GM18907 (cell line): Measurements from ENCODE around the gene NUCB2.
"Not testable (repeated sequence)": the region's sequence is repeated elsewhere in the genome, so short reads cannot be mapped to it uniquely, and the experiment has no call there.

Experiments
- ATAC-seq: cut with Tn5 transposase; IDR thresholded peaks from one replicate; pipeline ENCODE4 v1.9.1; 2021; ENCODE audit warnings: mild to moderate bottlenecking, moderate library complexity; ENCODE audit not compliant: unreplicated experiment

NUCB2 gene

DNA sequence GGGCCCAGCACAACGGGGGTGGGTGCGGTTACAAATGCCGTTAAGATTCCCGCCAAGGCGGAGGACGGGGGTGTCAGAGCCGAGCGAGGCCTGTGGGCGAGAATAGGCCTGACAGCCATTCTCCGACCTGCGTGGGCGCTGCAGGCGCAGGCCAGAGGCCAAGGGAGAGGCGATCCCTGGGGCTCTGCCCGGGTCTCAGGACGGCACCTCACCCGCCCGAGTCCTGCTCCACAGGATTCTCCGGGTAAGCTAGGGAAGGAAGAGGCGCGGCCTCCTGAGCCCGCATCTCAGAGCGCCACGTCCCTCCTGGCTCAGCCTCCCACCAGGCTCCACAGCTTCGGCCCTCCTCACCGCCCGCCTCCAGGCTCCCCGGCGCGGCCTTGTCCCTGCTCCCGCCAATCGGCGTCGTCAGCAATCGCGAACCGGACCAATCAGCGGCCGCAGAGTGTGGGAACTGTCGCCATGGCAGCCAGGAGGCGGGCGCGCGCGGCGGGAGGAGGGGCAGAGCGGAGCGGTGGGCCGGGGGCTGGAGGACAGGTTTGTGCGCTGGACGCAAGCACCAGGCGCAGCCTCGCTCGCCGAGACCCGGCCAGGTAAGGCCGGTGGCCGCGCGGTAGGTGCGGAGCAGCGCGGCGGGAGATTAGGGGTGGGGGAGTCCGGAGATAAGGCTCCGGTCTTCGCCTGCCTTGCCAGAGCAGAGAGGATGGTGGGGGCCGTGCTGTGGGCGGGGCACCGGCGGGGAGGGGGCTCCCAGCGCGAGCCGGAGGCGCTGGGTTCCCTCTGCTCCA, at the start of gene NUCB2:
NUCB2 (plus strand) TSS at position 504 of the 788 bp plus-strand sequence. CDS start 18,585 bp downstream, outside the sequence.
- peak; percentile 99 for ATAC-seq

DNA sequence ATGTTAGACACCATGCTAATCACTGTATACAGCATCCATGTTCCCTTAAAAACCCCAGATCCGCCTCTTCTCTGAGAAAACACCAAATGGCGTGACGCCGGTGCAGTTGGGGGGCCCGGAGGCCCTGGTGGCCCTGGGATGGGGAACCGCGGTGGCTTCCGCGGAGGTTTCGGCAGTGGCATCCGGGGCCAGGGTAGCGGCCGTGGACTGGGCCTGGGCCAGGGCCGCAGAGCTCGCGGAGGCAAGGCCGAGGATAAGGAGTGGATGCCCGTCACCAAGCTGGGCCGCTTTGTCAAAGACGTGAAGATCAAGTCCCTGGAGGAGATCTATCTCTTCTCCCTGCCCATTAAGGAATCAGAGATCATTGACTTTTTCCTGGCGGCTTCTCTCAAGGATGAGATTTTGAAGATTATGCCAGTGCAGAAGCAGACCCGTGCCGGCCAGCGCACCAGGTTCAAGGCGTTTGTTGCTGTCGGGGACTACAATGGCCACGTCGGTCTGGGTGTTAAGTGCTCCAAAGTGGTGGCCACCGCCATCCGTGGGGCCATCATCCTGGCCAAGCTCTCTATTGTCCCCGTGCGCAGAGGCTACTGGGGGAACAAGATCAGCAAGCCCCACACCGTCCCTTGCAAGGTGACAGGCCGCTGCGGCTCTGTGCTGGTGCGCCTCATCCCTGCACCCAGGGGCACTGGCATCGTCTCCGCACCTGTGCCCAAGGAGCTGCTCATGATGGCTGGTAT, 48.2 kb upstream of the NUCB2 start:
- ATAC-seq: not testable (repeated sequence)

DNA sequence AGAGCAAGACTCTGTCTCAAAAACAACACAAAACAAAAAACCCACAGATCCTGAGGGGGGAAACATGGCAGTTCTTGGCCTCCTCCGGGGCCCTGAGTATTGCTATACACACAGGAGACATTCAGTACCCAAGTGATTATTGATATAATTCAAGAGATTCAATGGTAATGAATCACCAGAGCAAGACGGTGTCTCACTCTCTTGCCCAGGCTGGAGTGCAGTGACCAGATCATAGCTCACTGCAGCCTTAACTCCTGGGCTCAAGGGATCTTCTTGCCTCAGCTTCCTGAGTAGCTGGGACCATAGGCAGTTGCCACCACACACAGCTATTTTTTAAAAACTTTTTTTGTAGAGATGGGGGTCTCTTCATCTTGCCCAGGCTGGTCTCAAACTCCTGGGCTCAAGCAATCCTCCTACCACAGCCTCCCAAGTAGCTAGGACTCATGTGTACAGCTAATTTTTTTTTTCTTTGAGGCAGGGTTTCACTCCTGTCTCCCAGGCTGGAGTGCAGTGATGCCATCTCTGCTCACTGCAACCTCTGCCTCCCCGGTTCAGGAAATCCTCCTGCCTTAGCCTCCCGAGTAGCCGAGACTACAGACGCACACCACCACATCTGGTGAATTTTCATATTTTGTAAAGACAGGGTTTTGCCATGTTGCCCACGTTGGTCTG, 46.9 kb upstream of the NUCB2 start:
- no peak for ATAC-seq

DNA sequence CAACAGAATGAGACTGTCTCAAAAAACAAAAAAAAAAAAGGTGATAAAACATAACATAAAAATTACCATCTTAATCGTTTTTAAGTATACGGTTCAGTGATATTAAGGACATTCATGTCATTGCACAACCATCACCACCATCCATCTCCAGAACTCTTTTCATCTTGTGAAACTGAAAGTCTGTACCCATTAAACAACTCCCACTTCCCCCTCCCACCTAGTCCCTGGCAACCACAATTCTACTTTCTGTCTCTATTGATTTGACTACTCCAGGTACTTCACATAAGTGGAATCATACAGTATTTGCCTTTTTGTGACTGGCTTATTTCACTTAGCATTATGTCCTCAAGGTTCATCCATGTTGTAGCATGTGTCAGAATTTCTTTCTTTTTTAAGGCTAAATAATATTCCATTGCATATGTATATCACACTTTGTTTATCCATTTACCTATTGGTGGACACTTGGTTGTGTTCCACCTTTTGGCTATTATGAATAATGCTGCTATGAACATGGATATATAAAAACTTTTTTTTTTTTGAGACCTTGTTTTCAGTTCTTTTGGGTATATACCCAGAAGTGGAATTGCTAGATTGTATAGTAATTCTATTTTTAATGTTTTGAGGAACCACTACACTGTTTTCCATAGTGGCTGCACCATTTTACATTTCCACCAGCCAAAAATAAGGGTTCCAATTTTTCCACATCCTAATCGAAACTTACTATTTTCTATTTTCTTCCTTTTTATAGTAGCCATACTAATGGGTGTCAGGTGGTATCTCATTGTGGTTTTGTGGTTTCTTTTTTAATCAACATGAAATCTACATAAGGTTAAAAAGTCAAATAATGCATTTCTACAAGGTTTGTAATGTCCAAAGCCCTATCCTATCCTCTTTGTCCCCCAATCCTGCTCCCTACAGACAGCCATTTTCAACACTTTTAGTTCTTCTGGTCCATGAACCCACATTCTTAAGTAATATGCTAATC, 45.4 kb upstream of the NUCB2 start:
- ATAC-seq: peak; percentile 92

DNA sequence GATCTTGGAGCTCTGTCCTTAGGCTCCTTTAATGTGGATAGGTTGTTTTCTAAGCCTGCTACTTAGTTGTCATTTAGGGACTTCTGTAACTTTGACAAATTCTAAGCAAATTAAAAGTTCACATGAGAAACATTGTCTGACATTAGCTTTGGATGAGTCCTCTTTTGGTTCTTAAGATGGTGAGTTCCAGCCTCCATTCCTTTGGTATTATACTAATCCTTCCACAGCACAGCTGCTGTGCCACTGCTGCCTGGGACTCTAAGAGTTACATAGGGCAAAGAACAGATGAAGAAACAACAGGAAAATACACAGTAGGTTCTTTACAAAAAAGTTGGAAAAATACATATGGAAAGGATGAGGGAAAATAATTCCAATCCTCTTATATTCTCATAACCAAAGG, 43.4 kb upstream of the NUCB2 start:
- no peak for ATAC-seq

DNA sequence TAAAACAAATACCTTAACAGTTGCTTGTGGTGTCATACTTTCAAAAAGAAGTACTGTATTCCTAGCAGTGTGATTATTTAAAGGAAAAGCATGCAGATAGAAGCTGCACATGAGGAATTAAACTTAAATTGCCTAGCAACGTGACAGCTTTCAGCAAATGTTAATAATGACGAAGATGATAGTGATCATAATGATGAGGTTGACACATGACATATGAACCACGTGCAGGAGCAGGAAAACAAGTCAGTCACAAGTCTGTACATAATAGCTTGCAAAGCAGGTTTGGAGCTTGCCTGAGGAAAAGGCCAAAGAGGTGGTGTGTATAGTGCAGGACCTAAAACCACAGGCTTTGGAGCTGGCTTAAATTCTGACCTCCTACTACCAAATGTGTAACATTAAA, 38.2 kb upstream of the NUCB2 start:
- ATAC-seq: no peak

DNA sequence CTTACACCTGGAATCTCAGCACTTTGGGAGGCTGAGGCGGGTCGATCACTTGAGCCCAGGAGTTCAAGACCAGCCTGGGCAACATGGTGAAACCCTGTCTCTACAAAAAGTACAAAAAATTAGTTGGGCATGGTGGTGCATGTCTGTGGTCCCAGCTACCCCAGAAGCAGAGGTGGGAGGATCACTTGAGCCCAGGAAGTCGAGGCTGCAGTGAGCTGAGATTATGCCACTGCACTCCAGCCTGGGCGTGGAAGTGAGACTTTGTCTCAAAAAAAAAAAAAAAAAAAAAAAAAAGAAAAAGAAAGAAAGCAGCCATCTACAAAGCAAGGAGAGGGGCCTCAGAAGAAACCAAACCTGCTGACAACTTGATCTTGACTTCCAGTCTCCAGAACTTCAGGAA, 36.6 kb upstream of the NUCB2 start:
- not testable (repeated sequence) for ATAC-seq

DNA sequence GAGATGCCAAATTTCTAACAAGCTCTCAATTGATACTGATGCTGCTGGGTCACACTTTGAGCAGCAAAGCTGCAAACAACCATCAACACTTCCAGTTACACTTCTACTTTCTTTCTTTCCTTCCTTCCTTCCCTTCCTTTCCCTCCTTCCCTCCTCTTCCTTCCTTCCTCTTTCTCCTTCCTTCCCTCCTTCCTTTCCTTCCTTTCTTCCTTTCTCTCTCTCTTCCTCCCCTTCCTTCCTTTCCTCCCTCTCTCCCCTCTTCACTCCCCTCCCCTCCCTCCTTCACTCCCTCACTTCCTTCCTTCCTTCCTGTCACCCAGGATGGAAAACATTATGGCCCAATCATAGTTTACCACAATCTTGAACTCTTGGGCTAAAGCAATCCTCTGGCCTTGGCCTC, 35.8 kb upstream of the NUCB2 start:
- no peak for ATAC-seq

DNA sequence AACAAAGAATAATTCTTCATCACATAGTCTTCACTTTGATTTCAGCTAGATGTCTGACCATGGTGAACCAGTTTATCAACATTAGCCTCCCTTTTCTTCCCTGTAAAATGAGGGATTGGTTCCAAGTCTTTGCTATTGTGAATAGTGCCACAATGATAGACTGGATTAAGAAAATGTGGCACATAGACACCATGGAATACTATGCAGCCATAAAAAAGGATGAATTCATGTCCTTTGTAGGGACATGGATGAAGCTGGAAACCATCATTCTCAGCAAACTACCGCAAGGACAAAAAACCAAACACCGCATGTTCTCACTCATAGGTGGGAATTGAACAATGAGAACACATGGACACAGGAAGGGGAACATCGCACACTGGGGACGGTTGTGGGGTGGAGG, 33.6 kb upstream of the NUCB2 start:
- not testable (repeated sequence) for ATAC-seq

DNA sequence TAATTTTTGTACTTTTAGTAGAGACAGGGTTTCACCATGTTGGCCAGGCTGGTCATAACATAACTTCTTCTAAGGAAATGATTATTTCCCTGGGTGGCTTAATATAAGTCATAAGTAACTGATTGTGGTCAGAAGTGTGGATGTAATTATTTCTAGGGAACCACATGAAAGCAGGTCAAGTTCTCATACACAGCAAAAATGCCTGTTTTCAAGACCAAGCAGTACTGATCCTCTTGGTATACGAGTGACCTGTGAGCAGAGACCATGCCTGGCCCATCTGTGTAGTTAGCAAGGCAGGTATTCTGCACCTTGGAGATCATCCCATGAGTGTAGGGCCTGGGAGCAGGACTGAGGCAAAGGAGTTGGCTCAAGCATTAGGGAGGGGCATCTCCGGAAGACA, 32.5 kb upstream of the NUCB2 start:
- peak; percentile 98 for ATAC-seq

DNA sequence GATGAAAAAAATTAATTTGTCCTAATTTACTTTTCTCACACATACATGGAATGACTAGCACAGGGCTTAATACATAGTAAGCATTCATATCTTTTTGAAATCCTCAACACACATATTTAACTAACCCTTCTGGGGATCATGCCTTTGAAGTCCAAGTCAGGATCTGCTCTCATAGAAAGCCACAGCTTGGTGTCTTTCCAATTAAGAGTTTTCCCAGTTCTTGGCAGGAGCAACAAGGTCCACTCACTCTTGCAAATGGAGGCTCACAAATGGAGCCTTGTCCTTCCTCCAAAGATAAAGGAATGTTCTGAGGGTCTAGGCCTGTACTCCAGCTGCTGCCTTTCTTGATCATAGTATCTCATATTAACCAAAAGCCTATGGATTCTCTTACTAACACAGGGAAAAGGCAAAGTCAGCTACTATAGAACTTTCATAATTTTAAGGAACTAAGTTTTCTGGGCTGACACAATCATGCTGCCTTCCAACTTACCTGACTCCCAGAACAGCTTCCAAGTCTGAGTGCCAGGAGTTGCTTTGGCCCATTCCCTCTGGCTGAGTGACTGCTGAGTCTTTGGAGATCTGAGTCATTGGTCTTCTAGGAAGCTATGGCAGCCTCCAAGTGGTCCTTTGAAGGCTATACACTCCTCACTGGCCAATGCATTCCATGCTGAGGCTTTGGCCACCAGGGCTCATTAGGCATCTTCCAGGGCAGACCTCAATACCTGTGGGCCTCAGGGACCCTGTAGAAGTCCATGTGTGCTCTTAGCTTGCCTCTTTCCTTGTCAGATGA, 25.8 kb upstream of the NUCB2 start:
- ATAC-seq: no peak

DNA sequence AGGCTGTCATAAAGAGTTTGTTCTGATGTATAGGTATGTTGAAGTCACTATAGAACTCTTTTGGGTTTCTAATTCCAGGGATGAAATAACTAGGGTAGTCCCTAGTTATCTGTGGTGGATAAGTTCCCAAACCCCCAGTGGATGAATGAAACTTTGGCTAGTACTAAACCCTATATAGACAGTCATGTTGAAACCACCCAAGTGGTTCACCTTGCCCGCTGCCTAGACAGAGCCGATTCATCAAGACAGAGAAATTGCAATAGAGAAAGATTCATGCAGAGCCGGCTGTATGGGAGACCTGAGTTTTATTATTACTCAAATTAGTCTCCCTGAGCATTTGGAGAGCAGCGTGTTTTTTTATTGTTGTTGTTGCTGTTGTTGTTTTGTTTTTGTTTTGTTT, 23.8 kb upstream of the NUCB2 start:
- ATAC-seq: no peak

DNA sequence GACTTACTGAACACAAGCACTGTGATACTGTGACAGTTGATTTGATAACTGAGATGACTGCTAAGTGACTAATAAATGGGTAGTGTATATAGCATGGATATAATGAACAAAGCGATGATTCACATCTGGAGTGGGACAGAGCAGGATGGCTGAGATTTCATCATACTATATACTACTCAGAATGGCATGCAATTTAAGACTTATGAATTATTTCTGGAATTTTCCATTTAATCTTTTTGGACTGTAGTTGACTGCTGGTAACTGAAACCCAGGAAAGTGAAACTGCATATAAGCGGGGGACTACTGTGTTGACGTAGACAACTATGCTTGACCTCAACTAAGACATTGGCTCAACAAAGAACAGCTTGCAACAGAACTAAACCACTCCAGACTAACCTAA, 20.0 kb upstream of the NUCB2 start:
- no peak for ATAC-seq

DNA sequence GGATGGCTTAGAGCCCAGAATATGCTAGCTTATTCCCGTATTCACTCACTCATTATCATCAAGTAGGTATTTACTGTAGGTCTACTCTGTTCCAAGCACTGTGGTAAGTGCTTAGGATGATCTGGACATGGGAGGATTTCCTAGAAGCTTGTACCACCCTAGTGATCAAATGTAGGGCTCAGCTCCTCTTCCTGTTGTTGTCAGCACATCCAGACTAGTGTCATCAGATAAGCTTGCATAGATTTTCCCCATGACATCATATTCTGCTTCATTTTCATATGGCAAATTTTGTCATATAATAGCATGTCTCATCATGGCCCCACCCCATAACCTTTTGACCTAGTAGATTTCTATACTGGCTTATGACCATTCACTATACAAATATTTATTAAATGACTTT, 19.3 kb upstream of the NUCB2 start:
- no peak for ATAC-seq

DNA sequence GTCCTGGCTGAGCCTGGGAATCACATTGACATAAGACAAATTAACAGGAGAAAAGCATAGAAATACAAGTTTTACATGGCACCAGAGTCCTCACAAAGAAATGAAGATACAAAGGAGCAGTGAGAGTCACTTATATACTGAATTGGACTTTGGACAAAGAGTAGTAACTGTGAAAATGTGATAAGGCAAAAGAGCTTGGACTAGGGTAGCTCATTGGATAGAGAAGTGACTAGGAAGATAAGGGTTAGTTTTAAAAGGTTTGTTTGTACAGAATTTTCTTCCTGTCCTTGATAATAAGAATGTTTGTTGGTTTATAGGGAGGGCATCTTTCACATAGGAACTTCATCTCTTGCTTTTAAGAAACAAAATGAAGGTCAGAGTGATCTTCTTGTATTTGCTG, 17.9 kb upstream of the NUCB2 start:
- ATAC-seq: no peak

DNA sequence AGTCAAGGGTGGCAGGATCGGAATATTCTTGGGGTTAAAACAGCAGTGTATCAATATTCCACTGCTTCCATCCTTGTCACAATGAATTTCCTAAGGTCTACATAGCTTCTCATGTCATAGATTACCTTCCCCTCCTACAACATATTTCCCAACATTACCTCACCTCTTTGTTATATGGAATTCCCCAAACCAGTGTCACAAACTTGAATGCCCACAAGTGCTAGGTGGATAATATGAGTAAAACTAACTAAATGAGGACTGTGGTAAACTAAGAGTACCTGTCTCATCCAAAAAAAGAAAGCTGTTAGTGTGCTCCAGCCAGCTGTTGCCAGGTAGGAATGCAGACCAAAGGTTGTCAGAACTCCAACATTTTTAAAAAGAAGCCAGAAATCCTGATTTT, 17.0 kb upstream of the NUCB2 start:
- ATAC-seq: no peak

DNA sequence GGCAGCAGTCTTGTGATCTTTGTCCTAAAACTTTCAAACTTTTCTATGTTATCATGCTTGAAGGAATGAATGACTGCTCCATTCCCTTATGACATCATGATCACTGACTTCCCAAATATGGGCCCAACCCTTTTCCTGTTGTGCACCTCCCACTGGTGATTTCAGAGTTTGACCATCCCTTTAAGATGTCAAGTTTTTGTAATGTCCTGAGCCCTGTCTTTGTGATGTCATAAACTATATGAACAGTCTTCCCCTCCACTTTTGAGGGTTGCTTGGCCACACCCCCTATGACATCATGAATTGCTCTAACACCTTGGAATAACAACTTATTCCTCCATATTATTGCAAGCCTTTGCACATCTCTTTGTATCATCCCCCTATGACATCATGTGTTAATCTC, 16.5 kb upstream of the NUCB2 start:
- no peak for ATAC-seq

DNA sequence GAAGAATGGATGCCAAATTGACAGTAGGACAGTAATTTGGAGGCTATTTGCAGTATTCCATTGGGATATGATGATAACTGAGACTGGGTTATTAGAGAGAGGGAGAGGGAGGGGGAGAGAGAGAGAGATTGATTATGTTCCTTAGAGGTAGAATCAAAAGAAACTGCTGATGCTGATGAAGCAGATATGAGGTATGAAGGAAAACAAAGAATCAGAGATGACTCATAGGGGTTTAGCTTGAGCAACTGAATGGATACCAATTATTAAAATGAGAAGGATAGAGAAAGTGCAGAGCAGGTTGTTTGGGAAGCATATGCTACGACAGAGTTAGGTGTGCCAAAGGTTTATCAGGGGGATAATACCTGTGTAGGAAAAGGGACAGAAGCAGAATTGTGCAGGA, 12.8 kb upstream of the NUCB2 start:
- no peak for ATAC-seq

DNA sequence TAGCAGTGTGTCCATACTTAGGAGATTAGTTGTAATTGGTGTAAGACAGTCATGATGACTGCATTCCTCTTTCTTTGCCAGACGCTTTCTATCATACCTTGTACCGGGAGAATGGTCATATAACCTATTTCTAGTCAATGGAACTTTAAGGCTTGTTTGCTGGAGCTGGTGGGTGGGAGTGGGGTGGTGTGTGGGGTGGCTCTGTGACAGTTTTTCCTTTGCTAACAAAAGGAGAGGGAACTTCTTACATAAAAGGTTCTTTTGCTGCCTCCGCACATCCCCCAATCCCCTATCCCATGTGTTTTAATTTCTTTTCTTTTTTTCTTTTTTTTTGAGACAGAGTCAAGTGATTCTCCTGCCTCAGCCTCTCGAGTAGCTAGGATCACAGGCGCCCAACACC, 9.8 kb upstream of the NUCB2 start:
- no peak for ATAC-seq

DNA sequence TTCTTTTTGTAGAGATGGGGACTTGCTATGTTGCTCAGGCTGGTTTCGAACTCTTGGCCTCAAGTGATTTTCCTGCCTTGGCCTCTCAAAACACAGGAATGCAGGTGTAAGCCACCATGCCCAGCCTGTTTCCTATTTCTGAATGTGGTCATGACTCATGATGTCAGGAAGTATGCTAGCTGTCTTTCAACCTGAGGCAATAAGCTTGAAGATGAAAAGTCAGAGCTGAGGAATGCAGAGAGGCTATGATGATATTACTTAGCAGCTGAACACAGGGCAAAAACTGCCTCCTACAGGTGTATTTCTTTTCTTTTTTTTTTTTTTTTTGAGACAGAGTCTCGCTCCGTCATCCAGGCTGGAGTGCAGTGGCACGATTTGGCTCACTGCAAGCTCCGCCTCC, 9.0 kb upstream of the NUCB2 start:
- no peak for ATAC-seq
